Stomach smooth muscle (tissue), 2 donors: ENCODE results near the gene LRRC8C.

ENCODE experiments used
- H3K27ac ChIP-seq: one replicate; pipeline ENCODE4 v1.7.0; 2013; ENCODE audit warnings: mild to moderate bottlenecking, low read length, inconsistent platforms
- H3K27me3 ChIP-seq, 2 donors: one replicate each; pipeline ENCODE4 v1.7.0; 2013; ENCODE audit warnings: low read length in 2 of 2; ENCODE audit not compliant: insufficient read depth in 2 of 2, control insufficient read depth in 1 of 2
- H3K36me3 ChIP-seq, 2 donors: one replicate each; pipeline ENCODE4 v1.7.0; 2013; ENCODE audit warnings: low read length in 2 of 2; ENCODE audit not compliant: control insufficient read depth in 2 of 2, insufficient read depth in 2 of 2
- H3K4me1 ChIP-seq: one replicate; pipeline ENCODE4 v1.7.0; 2013; ENCODE audit warnings: low read length; ENCODE audit not compliant: control insufficient read depth, insufficient read depth
- H3K4me3 ChIP-seq, 2 donors: one replicate each; pipeline ENCODE4 v1.7.0; 2013; ENCODE audit warnings: low read length in 2 of 2
- H3K9ac ChIP-seq, 2 donors: one replicate each; pipeline ENCODE4 v1.7.0; 2013; ENCODE audit warnings: low read length in 2 of 2, mild to moderate bottlenecking in 1 of 2
- H3K9me3 ChIP-seq, 2 donors: one replicate each; pipeline ENCODE4 v1.7.0; 2013; ENCODE audit warnings: low read length in 2 of 2; ENCODE audit not compliant: control insufficient read depth in 2 of 2
- donor health status: healthy.
- donor health status: Pancreatic carcinoma.

Gene LRRC8C

DNA sequence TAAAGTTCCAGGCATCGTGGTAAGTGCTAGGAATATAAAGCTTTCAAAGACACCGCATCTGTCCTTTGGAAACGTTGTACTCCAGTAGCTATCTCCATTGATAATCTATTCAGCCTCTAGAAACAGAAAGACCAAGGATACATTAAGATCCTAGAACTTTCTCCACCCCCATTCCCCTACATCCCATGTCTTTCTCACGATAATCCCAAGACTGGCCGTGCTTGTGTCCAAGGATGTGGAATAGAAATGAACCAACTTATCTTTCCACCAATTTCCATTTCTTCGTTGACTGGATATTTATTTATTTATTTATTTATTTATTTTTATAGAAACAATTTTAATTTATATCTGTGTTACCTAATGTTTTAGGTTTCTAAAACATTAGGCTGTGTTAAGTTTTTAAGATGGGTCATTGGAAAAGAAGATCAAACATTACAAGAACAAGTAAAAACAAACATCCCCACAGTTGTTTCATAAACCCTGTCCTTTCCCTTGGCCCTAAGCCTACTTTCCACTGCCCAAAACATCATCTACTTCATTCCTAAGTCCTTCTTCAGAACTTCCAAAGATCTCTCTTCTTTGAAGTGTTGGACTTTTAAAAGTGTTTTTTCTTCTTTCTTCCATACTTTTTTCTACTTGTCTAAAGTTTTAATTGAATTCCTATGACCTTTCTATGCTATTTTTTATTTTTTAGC is 39.7 kb downstream of the LRRC8C start:
- no peak overlapping the region for H3K27ac ChIP-seq
- H3K9ac ChIP-seq: no peak overlapping the region
- H3K9me3 ChIP-seq: no peaks in the 10 kb centered on the region
- no peak overlapping the region for H3K4me3 ChIP-seq
- H3K36me3 ChIP-seq: no peaks in the 10 kb centered on the region
- H3K27me3 ChIP-seq: no peaks in the 10 kb centered on the region
- no peaks in the 10 kb centered on the region for H3K4me1 ChIP-seq

DNA sequence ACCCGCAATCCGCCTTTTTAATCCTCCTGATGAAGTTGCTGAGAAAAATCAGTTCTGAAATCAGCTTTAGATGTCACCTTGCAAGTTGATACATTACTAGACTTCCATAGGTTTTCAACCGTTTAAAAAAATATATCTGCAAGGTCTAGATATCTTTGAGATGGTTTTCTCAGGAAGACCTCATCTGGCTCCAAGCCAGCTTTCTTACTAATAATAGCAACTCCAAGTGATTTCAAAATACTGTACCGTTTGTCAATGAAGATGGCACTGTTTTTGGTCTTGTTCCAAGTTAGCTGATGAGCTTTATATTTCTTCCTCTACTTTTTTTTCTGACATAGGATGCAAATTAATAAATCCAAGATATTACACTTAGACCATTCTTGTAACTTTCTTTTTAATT is 40.3 kb downstream of the LRRC8C start:
- Histone ChIP-seq H3K27me3 (no peaks in the 10 kb centered on the region), H3K4me3 (no peak overlapping the region), H3K27ac (no peak overlapping the region), H3K36me3 (no peaks in the 10 kb centered on the region), H3K9me3 (no peaks in the 10 kb centered on the region), H3K9ac (no peak overlapping the region), H3K4me1 (no peaks in the 10 kb centered on the region)

GRCh38 chr1:89675677-89676076 is 42.8 kb downstream of the LRRC8C start:
- H3K36me3 ChIP-seq: no peaks in the 10 kb centered on the region
- H3K9me3 ChIP-seq: no peaks in the 10 kb centered on the region
- H3K27ac ChIP-seq: no peak overlapping the region
- no peaks in the 10 kb centered on the region for H3K27me3 ChIP-seq
- no peak overlapping the region for H3K9ac ChIP-seq
- H3K4me3 ChIP-seq: no peak overlapping the region
- no peaks in the 10 kb centered on the region for H3K4me1 ChIP-seq

GRCh38 chr1:89681045-89681729 is 48.3 kb downstream of the LRRC8C start:
- H3K9ac ChIP-seq: no peak overlapping the region
- H3K27me3 ChIP-seq: no peaks in the 10 kb centered on the region
- no peak overlapping the region for H3K4me3 ChIP-seq

GRCh38 chr1:89682611-89683010 is 49.7 kb downstream of the LRRC8C start:
- H3K27me3 ChIP-seq: no peaks in the 10 kb centered on the region

More at GRCh38 chr1:89681045-89681729, 48.3 kb downstream of the LRRC8C start:
- H3K9me3 ChIP-seq: no peaks in the 10 kb centered on the region
- H3K27ac ChIP-seq: no peak overlapping the region
- H3K4me1 ChIP-seq: no peaks in the 10 kb centered on the region
- H3K36me3 ChIP-seq: no peaks in the 10 kb centered on the region

GRCh38 chr1:89685461-89685860 is 52.5 kb downstream of the LRRC8C start:
- H3K27me3 ChIP-seq: no peaks in the 10 kb centered on the region
- H3K9me3 ChIP-seq: no peaks in the 10 kb centered on the region
- H3K27ac ChIP-seq: no peak overlapping the region

More at GRCh38 chr1:89682611-89683010, 49.7 kb downstream of the LRRC8C start:
- Histone ChIP-seq H3K9ac (no peak overlapping the region), H3K27ac (no peak overlapping the region), H3K4me3 (no peak overlapping the region), H3K4me1 (no peaks in the 10 kb centered on the region), H3K9me3 (no peaks in the 10 kb centered on the region), H3K36me3 (peaks cover 0 to 3% of the 10 kb centered on the region in 2 donors)

DNA sequence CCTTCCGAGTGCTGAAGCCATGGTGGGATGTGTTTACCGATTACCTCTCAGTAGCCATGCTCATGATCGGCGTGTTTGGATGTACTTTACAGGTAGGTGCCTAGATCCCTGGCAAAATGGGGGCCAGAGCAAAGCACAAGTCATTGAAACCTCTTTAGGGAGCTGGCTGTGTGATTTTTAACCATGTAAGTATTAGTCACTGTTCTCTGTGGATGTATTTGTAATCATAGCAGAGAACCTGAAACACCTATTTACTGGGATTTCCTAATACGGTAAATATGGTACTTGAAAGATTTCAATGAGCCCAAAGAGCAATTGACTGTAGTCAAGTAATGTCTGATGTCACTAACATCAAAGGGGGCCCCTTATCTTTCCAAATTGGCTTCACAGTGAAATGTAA is 53.6 kb downstream of the LRRC8C start:
- Histone ChIP-seq H3K36me3 (peaks cover 0 to 3% of the 10 kb centered on the region in 2 donors), H3K9me3 (no peaks in the 10 kb centered on the region), H3K4me1 (no peaks in the 10 kb centered on the region), H3K27me3 (no peaks in the 10 kb centered on the region), H3K9ac (no peak overlapping the region), H3K27ac (no peak overlapping the region), H3K4me3 (no peak overlapping the region)

More at GRCh38 chr1:89685461-89685860, 52.5 kb downstream of the LRRC8C start:
- no peak overlapping the region for H3K4me3 ChIP-seq
- H3K4me1 ChIP-seq: no peaks in the 10 kb centered on the region
- no peak overlapping the region for H3K9ac ChIP-seq
- H3K36me3 ChIP-seq: peaks cover 0 to 3% of the 10 kb centered on the region in 2 donors

DNA sequence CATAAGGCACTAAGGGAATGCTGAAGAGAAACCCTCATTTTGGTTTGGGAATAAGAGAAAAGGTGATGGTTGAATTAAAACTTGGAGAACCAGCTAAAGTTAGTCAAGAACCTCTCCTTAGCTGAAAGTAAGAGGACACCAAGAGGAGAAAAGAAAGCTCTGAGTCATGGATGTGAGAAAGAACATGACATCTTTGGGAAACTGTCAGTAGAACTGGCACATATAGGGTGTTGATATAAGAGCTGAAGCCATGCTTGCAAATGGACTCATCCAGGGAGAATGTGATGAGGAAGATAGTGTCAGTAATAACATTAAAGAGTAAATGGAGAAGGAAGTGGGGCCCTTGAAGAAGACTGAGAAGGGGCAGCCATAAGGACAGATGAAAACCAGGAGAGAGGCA is 54.3 kb downstream of the LRRC8C start:
- Histone ChIP-seq H3K9me3 (no peaks in the 10 kb centered on the region), H3K36me3 (peaks cover 0 to 3% of the 10 kb centered on the region in 2 donors), H3K27me3 (no peaks in the 10 kb centered on the region), H3K27ac (no peak overlapping the region), H3K9ac (no peak overlapping the region), H3K4me1 (no peaks in the 10 kb centered on the region), H3K4me3 (no peak overlapping the region)

DNA sequence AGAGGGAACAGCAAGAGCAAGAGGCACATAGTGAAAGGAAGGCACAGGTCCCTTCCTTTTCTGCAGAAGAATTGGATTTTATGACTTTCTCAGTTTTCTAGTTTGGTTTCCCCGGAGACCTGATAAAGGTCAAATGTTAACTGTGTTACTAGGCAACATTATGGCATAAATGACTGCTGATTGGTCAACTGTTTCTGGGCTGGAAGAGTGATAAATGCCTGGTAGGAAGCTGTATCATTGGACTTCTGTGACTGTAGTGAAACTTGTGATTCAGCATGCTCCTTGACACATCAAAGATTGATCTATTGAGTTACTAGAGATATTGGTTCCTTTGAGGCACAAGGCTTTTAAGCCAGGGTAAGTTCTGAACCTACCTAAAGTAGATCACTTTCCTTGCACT is 55.7 kb downstream of the LRRC8C start:
- H3K9me3 ChIP-seq: no peaks in the 10 kb centered on the region
- H3K36me3 ChIP-seq: peaks cover 0 to 3% of the 10 kb centered on the region in 2 donors
- no peak overlapping the region for H3K4me3 ChIP-seq
- H3K27me3 ChIP-seq: no peaks in the 10 kb centered on the region
- no peaks in the 10 kb centered on the region for H3K4me1 ChIP-seq
- no peak overlapping the region for H3K27ac ChIP-seq
- no peak overlapping the region for H3K9ac ChIP-seq

DNA sequence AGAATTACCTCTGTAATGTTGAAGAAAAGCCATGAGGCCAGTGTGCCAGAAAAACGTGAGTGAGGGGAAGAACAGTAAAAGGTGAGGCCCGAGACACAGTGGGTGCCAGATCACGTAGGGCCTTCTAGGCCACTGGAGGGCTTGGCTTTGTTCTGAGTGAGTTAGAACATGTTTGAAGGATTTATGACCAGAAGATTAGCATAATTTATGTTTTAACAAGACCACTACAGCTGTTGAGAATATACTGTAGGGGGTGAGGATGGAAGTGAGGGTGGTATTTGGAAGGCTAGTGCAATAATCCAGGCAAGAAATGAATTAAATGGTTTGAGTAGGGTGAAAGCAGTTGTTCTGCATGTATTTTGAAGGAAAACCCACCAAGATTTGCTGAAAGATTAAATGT is 56.3 kb downstream of the LRRC8C start:
- H3K27ac ChIP-seq: no peak overlapping the region
- no peak overlapping the region for H3K9ac ChIP-seq
- peaks cover 0 to 3% of the 10 kb centered on the region in 2 donors for H3K36me3 ChIP-seq

GRCh38 chr1:89690595-89690994 is 57.7 kb downstream of the LRRC8C start:
- H3K27ac ChIP-seq: no peak overlapping the region
- H3K4me3 ChIP-seq: no peak overlapping the region
- peaks cover 0 to 3% of the 10 kb centered on the region in 2 donors for H3K36me3 ChIP-seq
- no peak overlapping the region for H3K9ac ChIP-seq
- no peaks in the 10 kb centered on the region for H3K4me1 ChIP-seq
- H3K9me3 ChIP-seq: no peaks in the 10 kb centered on the region
- H3K27me3 ChIP-seq: no peaks in the 10 kb centered on the region

More for the DNA sequence above, 56.3 kb downstream of the LRRC8C start:
- Histone ChIP-seq H3K27me3 (no peaks in the 10 kb centered on the region), H3K4me1 (no peaks in the 10 kb centered on the region), H3K4me3 (no peak overlapping the region), H3K9me3 (no peaks in the 10 kb centered on the region)
